Measurements from ENCODE around the gene ALG12.
"Not testable (repeated sequence)": the region's sequence is repeated elsewhere in the genome, so short reads cannot be mapped to it uniquely, and the experiment has no call there.

ALG12 gene

GRCh38 chr22:49948958-49949913, 31.0 kb upstream of the ALG12 start:
- no peak overlapping the region for H3K4me3 ChIP-seq (replicated peaks; ENCODE audit: low read depth, low read length)
- no peak for DNase-seq (ENCODE audit: extremely low read depth, insufficient read length)
- H3K36me3 ChIP-seq (ENCODE audit: control insufficient read depth, insufficient read depth, low read length): no peaks in the 10 kb centered on the region
- TF ChIP-seq CTCF (IDR thresholded peaks at IDR 0.05; ENCODE audit: insufficient read depth, low read length, poor library complexity, severe bottlenecking): no peak
- H3K27me3 ChIP-seq (replicated peaks; ENCODE audit: control insufficient read depth, insufficient read depth, low read length): no peaks in the 10 kb centered on the region

- no peak for DNase-seq (ENCODE audit: extremely low read depth, insufficient read length)
- Histone ChIP-seq H3K27me3 (replicated peaks; ENCODE audit: control insufficient read depth, insufficient read depth, low read length) (no peaks in the 10 kb centered on the region), H3K36me3 (ENCODE audit: control insufficient read depth, insufficient read depth, low read length) (no peaks in the 10 kb centered on the region), H3K4me3 (replicated peaks; ENCODE audit: low read depth, low read length) (no peak overlapping the region)
- no peak for TF ChIP-seq CTCF (IDR thresholded peaks at IDR 0.05; ENCODE audit: insufficient read depth, low read length, poor library complexity, severe bottlenecking)
Measured at GRCh38 chr22:49948116-49948957, 30.1 kb upstream of the ALG12 start.

GRCh38 chr22:49947296-49947622, 29.0 kb upstream of the ALG12 start:
- DNase-seq (ENCODE audit: extremely low read depth, insufficient read length): no peak
- no peak for TF ChIP-seq CTCF (IDR thresholded peaks at IDR 0.05; ENCODE audit: insufficient read depth, low read length, poor library complexity, severe bottlenecking)
- no peaks in the 10 kb centered on the region for H3K27me3 ChIP-seq (replicated peaks; ENCODE audit: control insufficient read depth, insufficient read depth, low read length)
- no peak overlapping the region for H3K4me3 ChIP-seq (replicated peaks; ENCODE audit: low read depth, low read length)
- H3K36me3 ChIP-seq (ENCODE audit: control insufficient read depth, insufficient read depth, low read length): no peaks in the 10 kb centered on the region

GRCh38 chr22:49946612-49947295, 28.5 kb upstream of the ALG12 start:
- TF ChIP-seq CTCF (IDR thresholded peaks at IDR 0.05; ENCODE audit: insufficient read depth, low read length, poor library complexity, severe bottlenecking): no peak
- DNase-seq (ENCODE audit: extremely low read depth, insufficient read length): no peak
- H3K36me3 ChIP-seq (ENCODE audit: control insufficient read depth, insufficient read depth, low read length): no peaks in the 10 kb centered on the region
- no peak overlapping the region for H3K4me3 ChIP-seq (replicated peaks; ENCODE audit: low read depth, low read length)
- H3K27me3 ChIP-seq (replicated peaks; ENCODE audit: control insufficient read depth, insufficient read depth, low read length): no peaks in the 10 kb centered on the region

- H3K4me3 ChIP-seq (replicated peaks; ENCODE audit: low read depth, low read length); H3K36me3 ChIP-seq (ENCODE audit: control insufficient read depth, insufficient read depth, low read length); H3K27me3 ChIP-seq (replicated peaks; ENCODE audit: control insufficient read depth, insufficient read depth, low read length): not testable (repeated sequence)
- DNase-seq (ENCODE audit: extremely low read depth, insufficient read length): peak; percentile 77
Measured at GRCh38 chr22:49945042-49945794, 27.0 kb upstream of the ALG12 start.

Measured in GM06990 (cell line).